ENCODE measurements around the gene ADIPOR2. TPM values are rescaled to one million over a fixed set of nuclear protein-coding genes. Genes with fewer than 3 reads are reported as not detected.

Gene ADIPOR2
- total and polyA plus RNA-seq, 2 of the 4 experiments (the other 2 are of a cell fraction) = 20.0 to 24.9 TPM

DNA sequence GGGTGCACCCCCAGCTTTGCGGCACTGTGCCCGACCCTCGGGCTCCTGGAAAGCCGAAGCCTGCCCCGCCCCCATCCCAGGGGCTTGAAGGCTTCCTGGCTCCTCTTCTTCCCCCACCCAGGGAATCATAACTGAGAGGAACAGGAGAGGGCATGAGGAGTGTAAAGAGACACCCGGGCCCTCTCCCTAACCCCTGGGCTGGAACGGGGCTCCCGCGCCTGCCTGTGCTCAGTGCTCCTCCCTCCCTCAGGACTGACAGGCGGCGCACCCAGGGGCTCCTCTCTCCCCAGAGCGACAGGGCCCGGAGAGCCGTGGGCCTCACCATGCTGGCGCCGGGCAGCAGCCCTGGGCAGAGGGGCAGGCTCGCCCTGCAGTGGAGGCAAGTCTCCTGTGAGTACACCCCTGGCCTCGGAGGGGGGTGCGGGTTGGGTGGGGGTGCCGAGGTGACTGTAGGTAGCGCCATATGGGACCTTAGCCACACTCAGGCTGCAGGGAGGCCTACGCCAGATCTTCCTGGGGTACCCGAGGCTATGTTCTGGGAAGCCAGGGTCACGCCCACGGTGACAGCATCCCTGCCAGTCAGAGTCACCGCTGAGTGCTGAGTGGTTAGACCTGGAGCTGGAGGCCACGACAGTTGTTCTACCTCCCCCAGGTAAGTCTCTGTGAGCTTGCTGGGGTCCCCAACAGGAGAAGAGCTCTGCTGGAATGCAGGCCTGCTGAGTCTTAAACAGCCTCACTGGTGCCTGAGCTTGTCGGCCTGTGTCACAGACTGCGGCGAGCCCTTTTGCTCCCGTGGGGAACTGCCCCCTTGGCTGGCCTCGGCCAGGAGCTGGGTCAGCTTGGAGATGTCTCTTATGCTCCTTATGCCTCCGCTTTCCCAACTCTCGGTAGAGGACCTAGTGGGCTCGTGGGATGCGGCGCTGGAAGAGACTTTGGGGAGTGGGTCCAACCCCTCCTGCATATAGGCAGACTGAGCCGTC lies 137.2 kb downstream of the ADIPOR2 start:
- CTCF ChIA-PET = no interaction called here
- dilution Hi-C loops (cut with HindIII; ENCODE audit: low sequenced_read_pairs, unreplicated experiment) = no loop called here
- no peak for DNase-seq

More for the DNA sequence above, 137.2 kb downstream of the ADIPOR2 start:
- Histone ChIP-seq H3K14ac (replicated peaks; ENCODE audit: low read depth, low read length) (no peak overlapping the region), H4K20me1 (ENCODE audit: insufficient read depth, low read length) (no peaks in the 10 kb centered on the region; the same call in 1 of the 2 replicates), H4K91ac (ENCODE audit: insufficient read depth, low read depth, low read length) (no peak overlapping the region), H3K23ac (ENCODE audit: low read depth, low read length) (no peak overlapping the region), H2AK9ac (replicated peaks; ENCODE audit: low read depth, low read length, poor library complexity) (no peak overlapping the region), H3K9me3 (ENCODE audit: control insufficient read depth, insufficient read depth, low read length) (no peaks in the 10 kb centered on the region), H2BK120ac (ENCODE audit: low read depth, low read length) (no peak overlapping the region), H3K18ac (ENCODE audit: low read depth, low read length) (no peak overlapping the region), H3K4me3 (ENCODE audit: insufficient read depth, low read depth, low read length) (no peak overlapping the region), H3K27me3 (ENCODE audit: control insufficient read depth, insufficient read depth, low read length) (peaks cover 65% of the 10 kb centered on the region), H2BK5ac (ENCODE audit: low read depth, low read length, poor library complexity, severe bottlenecking) (no peak overlapping the region), H4K5ac (ENCODE audit: low read depth, low read length) (no peak overlapping the region), H3K9me1 (ENCODE audit: insufficient read depth, low read length) (no peaks in the 10 kb centered on the region), H2BK20ac (ENCODE audit: low read depth, low read length) (no peak overlapping the region), H3K27ac (ENCODE audit: insufficient read depth, low read length) (no peak overlapping the region), H2AK5ac (ENCODE audit: low read depth, low read length) (no peak overlapping the region), H3K56ac (ENCODE audit: extremely low read depth, insufficient read depth, low read length) (no peak overlapping the region), H3K4me2 (ENCODE audit: low read depth, low read length) (no peak overlapping the region), H2AFZ (replicated peaks; ENCODE audit: low read length, poor library complexity) (no peak overlapping the region), H3K36me3 (ENCODE audit: control insufficient read depth, insufficient read depth, low read length) (no peaks in the 10 kb centered on the region), H3K4me1 (ENCODE audit: control insufficient read depth, insufficient read depth, low read length) (no peaks in the 10 kb centered on the region), H4K8ac (ENCODE audit: low read depth in 2 of 2, low read length in 2 of 2) (no peak overlapping the region), H2BK15ac (ENCODE audit: low read depth, low read length) (no peak overlapping the region), H3K9ac (ENCODE audit: low read depth, low read length) (no peak overlapping the region), H3K4ac (ENCODE audit: low read depth, low read length) (no peak overlapping the region), H3K79me1 (ENCODE audit: low read depth in 1 of 2, low read length in 2 of 2) (no peaks in the 10 kb centered on the region)
- no peak for TF ChIP-seq MXI1 (IDR thresholded peaks at IDR 0.05; ENCODE audit: borderline replicate concordance, low read depth, low read length)
- TF ChIP-seq, protein P1, sequence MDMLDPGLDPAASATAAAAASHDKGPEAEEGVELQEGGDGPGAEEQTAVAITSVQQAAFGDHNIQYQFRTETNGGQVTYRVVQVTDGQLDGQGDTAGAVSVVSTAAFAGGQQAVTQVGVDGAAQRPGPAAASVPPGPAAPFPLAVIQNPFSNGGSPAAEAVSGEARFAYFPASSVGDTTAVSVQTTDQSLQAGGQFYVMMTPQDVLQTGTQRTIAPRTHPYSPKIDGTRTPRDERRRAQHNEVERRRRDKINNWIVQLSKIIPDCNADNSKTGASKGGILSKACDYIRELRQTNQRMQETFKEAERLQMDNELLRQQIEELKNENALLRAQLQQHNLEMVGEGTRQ (IDR thresholded peaks at IDR 0.05; ENCODE audit: low read depth, low read length) = no peak
- no peak for ATAC-seq (ENCODE audit: low read depth)
- BruUV-seq (replicated peaks) = no TSS peak
- intact Hi-C loops (cut with micrococcal nuclease) (no loop called here), in situ Hi-C loops (cut with MboI; ENCODE audit: low sequenced_read_pairs) (no loop called here)
- POLR2A ChIA-PET (ENCODE audit: unreplicated experiment) = no interaction called here
- WGBS, 2 experiments (ENCODE audit: extremely low coverage in 2 of 2, insufficient read length in 1 of 2) = 75% methylated on average over 16 of the region's 38 CpGs; no CpG with 5 or more reads in 1 of the 2 experiments
